ENCODE measurements around the gene FBXW9. TPM values are rescaled to one million over a fixed set of nuclear protein-coding genes. Genes with fewer than 3 reads are reported as not detected.

Gene FBXW9
- total and polyA plus RNA-seq, 2 experiments from 2014 or later: 6.6 to 19.4 TPM

GRCh38 chr19:12664406-12665280 is 31.8 kb downstream of the FBXW9 start:
- Histone ChIP-seq H3K79me2 (replicated peaks; ENCODE audit: insufficient read depth) (peaks cover 19% of the 10 kb centered on the region), H3K27ac (ENCODE audit: low read depth) (no peak overlapping the region), H2AFZ (no peak overlapping the region), H3F3A (replicated peaks; ENCODE audit: low read depth) (peaks cover 14% of the 10 kb centered on the region; the same call in 1 of the 2 replicates), H4K20me1 (replicated peaks; ENCODE audit: insufficient read depth) (no peaks in the 10 kb centered on the region; the same call in 1 of the 2 replicates), H3K4me2 (no peak overlapping the region), H3K4me3 (no peak overlapping the region), H3K9me2 (ENCODE audit: insufficient read depth) (no peaks in the 10 kb centered on the region), H3K27me3 (ENCODE audit: insufficient read depth) (no peaks in the 10 kb centered on the region), H3K36me3 (ENCODE audit: insufficient read depth) (0 out of 2 replicates have a peak, but pooled peaks cover 5% of the 10 kb centered on the region), H3K4me1 (ENCODE audit: insufficient read depth) (peaks cover 17% of the 10 kb centered on the region)
- Mint-ChIP-seq H3K27me3 (ENCODE audit: insufficient read depth, low read depth, poor library complexity) (peaks cover 19% of the 10 kb centered on the region), H3K4me1 (peaks cover 29% of the 10 kb centered on the region), H3K36me3 (ENCODE audit: low read depth) (peaks cover 30% of the 10 kb centered on the region), H3K4me3 (peak overlapping the region; percentile 97; the same call in 2 of the 3 replicates), H3K27ac (peak overlapping the region; percentile 56; the same call in 1 of the 2 replicates), H3K9me3 (no peaks in the 10 kb centered on the region; the same call in 2 of the 3 replicates)
- no peak for TF ChIP-seq ETS1 (IDR thresholded peaks at IDR 0.05)
- no peak for TF ChIP-seq CREB1 (CRISPR knock-in tag; IDR thresholded peaks at IDR 0.05; ENCODE audit: low read depth)
- TF ChIP-seq NANOG (IDR thresholded peaks at IDR 0.05; ENCODE audit: borderline replicate concordance): no peak
- TF ChIP-seq REST (IDR thresholded peaks at IDR 0.05; ENCODE audit: unreplicated experiment): no peak
- TF ChIP-seq ZNF462 (CRISPR knock-in tag; IDR thresholded peaks at IDR 0.05): no peak
- no peak for TF ChIP-seq STAT1 (IDR thresholded peaks at IDR 0.05; ENCODE audit: unreplicated experiment)
- no peak for TF ChIP-seq EZH2 (IDR thresholded peaks at IDR 0.05; ENCODE audit: low read depth, unreplicated experiment)
- TF ChIP-seq CTCF (conservative IDR thresholded peaks at IDR 0.05; ENCODE audit: low read depth in 2 of 2): no peak
- no peak for TF ChIP-seq JUNB (IDR thresholded peaks at IDR 0.05; ENCODE audit: unreplicated experiment)
- no peak for TF ChIP-seq ZNF331 (CRISPR knock-in tag; IDR thresholded peaks at IDR 0.05; ENCODE audit: low read depth)
- TF ChIP-seq POLR2AphosphoS5 (IDR thresholded peaks at IDR 0.05; ENCODE audit: low read depth): no peak
- TF ChIP-seq ZNF114 (CRISPR knock-in tag; IDR thresholded peaks at IDR 0.05): no peak
- TF ChIP-seq EZH2phosphoT487 (IDR thresholded peaks at IDR 0.05; ENCODE audit: unreplicated experiment): no peak
- peak; percentile 88 for ATAC-seq
- peak; percentile 97 for DNase-seq (ENCODE audit: low spot score)
